Measurements from ENCODE around the gene MZF1.

The MZF1 gene

GRCh38 chr19:58569943-58570670 lies 3.0 kb downstream of the MZF1 start:
- DNase-seq, result no peak

- no peak for DNase-seq
These were observed 3.8 kb downstream of the MZF1 start for GRCh38 chr19:58569191-58569942.

DNA sequence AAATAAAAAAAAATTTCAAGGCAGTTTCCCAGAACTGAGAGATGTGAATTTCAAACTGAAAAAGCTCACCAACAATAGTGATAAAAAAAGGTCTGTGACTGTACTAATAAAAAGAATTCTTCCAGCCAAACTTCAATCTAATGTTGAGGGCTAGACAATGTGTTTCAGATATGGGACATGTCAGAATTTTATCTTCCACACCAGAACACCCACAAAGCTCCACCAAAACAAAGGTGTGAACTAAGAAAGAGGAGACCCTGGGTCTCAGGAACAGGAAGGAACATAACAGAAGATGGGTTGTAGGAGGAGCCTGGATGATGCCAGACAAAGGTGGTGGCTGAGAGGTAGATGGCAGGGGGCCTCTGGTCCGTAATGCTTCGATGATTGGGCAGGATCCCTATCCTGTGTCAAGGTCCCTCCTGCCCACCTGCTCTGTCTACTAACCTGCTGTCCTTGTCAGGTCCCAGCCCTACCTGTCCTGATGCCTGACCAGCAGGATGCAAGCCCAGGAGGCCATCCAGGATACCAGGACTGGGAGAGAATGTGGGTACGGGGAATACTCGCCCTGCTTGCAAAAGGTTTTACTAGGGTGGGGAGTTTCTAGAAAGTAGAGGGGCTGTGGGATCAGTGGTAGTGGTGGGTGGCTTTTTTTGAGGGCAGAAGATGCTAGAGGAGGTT lies 4.5 kb downstream of the MZF1 start:
- no peak for DNase-seq

- no peak for DNase-seq
These were observed 6.1 kb downstream of the MZF1 start for GRCh38 chr19:58566989-58567388.

- DNase-seq, result no peak
These were observed 9.3 kb downstream of the MZF1 start for GRCh38 chr19:58563823-58564222.

- no peak for DNase-seq
These were observed 10.0 kb downstream of the MZF1 start for GRCh38 chr19:58563034-58563573.

DNA sequence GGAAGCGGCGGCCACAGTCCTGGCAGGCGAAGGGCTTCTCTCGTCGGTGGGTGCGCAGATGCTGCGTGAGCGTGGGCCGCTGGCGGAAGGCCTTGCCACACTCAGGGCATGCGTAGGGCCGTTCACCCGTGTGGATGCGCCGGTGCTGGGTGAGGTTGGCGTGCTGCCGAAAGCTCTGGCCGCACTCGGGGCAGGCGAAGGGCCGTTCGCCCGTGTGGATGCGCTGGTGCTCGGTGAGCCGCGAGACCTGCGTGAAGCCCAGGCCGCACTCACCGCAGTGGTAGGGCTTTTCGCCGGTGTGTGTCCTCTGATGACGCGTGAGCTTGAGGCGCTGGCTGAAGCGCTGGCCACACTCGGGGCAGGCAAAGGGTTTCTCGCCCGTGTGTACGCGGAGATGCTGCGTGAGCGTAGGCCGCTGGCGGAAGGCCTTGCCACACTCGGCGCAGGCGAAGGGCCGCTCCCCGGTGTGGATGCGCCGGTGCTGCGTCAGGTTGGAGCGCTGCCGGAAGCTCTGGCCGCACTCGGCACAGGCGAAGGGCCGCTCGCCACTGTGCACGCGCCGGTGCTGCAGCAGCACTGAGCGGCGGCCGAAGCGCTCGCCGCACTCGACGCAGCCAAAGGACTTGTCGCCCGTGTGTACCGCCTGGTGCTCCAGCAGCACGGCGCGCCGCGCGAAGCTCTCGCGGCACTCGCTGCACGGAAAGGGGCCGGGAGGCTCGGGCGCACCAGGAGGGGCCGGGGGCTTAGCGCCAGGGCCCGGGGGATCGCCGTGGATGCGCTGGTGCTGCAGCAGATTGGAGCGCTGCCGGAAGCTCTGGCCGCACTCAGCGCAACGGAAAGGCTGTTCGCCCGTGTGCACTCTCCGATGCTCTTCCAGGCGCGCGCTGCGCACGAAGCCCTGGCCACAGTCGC lies 10.8 kb downstream of the MZF1 start:
- peak; percentile 17 for DNase-seq

- DNase-seq, result no peak
These were observed 11.6 kb downstream of the MZF1 start for GRCh38 chr19:58561373-58562121.

GRCh38 chr19:58560921-58561320 lies 12.2 kb downstream of the MZF1 start:
- no peak for DNase-seq

- DNase-seq, result no peak
These were observed 12.9 kb downstream of the MZF1 start for GRCh38 chr19:58560007-58560887.

DNA sequence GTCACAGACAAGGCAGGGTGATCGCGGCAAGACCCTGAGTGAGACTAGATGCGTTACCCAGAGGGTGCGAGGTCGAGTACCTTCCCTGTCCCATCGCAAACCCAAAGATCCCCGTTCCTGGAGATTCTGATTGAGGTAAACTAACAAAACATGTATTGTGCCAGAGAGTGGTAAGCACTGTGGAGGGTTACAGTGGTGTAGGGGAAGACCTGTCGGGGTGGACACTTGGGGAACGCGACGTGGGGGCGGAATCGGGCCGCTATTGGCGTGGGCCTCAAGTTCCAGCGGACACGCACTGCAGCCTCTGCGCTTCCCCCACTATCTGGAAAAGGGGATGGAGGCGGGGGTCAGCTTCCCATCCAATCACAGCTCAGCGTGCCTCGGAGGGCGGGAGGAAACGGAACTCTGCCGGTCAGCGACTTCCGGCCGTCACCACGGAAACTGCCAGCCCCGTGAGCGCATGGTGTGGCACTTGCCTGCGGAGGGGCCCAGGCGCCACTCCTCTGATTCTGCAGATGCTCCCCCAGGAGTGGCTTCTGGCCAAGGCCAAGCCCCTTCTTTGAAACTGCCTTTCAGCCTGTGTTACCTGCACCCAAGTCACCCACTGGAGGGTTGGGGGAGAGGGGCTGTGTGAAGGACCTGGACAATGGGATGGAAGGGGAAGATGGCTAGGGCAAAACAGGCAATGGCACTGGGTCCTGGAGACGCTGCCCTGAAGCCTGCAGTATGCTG lies 13.7 kb downstream of the MZF1 start:
- peak; percentile 93 for DNase-seq

DNA sequence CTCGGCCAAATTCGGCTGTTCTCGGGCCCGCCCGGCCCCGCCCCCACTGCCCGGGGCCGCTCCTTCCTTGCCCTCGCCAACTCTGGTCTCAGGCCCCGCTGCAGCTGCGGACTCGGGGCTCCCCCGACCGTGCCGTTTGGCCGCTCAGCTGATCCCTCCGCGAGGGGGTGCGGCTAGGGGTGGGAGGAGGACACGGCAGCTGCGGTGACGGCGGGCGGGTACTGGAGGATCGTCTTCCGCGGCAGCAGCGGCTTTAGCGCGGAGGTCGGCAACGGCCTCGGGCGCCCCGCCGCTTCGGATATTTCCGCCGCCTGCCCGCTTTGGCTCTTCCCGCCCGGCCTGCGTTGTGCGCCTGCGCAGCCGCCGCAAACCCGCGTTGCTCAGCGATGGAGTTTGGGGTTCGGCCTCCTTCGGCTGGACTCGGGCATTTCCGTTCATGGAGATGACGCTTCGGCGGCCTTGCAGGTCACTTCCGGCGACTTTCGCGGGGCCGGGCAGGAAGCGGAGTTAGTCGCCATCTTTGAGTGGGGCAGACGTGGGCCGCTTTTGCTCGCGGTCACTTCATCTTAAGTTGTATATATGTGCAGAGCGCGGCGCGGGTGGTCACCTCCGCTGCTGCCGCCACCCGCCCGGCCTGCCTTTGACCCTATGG lies 14.4 kb downstream of the MZF1 start:
- DNase-seq, result peak; percentile 99

GRCh38 chr19:58558066-58558622 lies 15.0 kb downstream of the MZF1 start, which contains the start of gene UBE2M:
Gene UBE2M (minus strand): TSS chr19:58558611. CDS start chr19:58558381, 230 bp downstream.
- no peak for DNase-seq

- DNase-seq, result no peak
These were observed 15.7 kb downstream of the MZF1 start for GRCh38 chr19:58557221-58558065.

DNA sequence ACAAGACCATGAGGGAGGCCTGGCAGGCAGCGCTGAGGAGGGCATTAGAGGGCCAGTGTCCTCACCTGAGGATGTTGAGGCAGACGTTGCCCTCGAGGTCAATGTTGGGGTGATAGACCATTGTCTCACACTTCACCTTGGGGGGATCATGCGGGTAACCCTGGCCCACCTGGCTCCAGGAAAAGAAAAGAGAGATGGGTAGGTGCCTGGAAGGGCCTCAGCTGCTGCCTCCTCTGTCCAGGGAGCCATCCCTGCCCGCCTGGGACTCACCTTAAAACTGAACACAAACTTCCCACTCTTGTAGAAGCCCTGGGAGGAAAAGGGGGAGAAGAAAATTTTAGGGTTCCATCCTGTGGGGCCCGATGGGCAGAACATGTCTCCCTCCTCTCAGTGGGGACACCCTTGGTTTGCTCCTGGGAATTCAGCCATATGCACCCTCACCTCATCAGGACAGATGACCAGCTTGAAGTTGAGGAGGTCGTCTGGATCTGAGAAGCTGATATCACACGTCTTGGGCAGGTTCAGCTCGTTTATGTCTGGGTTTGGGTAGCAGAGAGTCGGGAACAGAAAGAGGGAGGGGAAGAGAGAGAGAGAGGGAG lies 16.4 kb downstream of the MZF1 start:
- no peak for DNase-seq

GRCh38 chr19:58555920-58556621 lies 17.1 kb downstream of the MZF1 start:
- no peak for DNase-seq

Data from fibroblast of skin of scalp (primary cell).